Measurements from ENCODE around the gene BABAM1.

The BABAM1 gene

GRCh38 chr19:17303167-17303939 is 36.1 kb downstream of the BABAM1 start, which contains the start of gene ABHD8:
ABHD8 (minus strand) TSS chr19:17303425; CDS start chr19:17301616, 1,809 bp downstream.
- DNase-seq (ENCODE audit: low read depth) = peak; percentile 94

- DNase-seq (ENCODE audit: low read depth) = peak; percentile 86
Observed at GRCh38 chr19:17303940-17304267, 36.7 kb downstream of the BABAM1 start.

- peak; percentile 49 for DNase-seq (ENCODE audit: low read depth)
Observed at GRCh38 chr19:17304386-17305215, 37.4 kb downstream of the BABAM1 start.

- DNase-seq (ENCODE audit: low read depth) = no peak
Observed at GRCh38 chr19:17305216-17305516, 37.9 kb downstream of the BABAM1 start.

- peak; percentile 100 for DNase-seq (ENCODE audit: low read depth)
Observed at GRCh38 chr19:17305517-17306284, 38.5 kb downstream of the BABAM1 start, which contains the start of gene MRPL34. MRPL34 (plus strand) TSS chr19:17305872; CDS start chr19:17305893, 21 bp downstream.

- no peak for DNase-seq (ENCODE audit: low read depth)
Observed at GRCh38 chr19:17306285-17306714, 39.1 kb downstream of the BABAM1 start.

- no peak for DNase-seq (ENCODE audit: low read depth)
Observed at GRCh38 chr19:17307876-17308377, 40.7 kb downstream of the BABAM1 start.

GRCh38 chr19:17309198-17309964 is 42.1 kb downstream of the BABAM1 start, which contains the start of gene DDA1:
DDA1 (plus strand) TSS chr19:17309563; CDS start chr19:17309655, 92 bp downstream.
- peak; percentile 100 for DNase-seq (ENCODE audit: low read depth)

GRCh38 chr19:17309965-17310461 is 42.8 kb downstream of the BABAM1 start:
- no peak for DNase-seq (ENCODE audit: low read depth)

GRCh38 chr19:17311455-17312188 is 44.4 kb downstream of the BABAM1 start:
- DNase-seq (ENCODE audit: low read depth) = peak; percentile 61

GRCh38 chr19:17312189-17313113 is 45.2 kb downstream of the BABAM1 start:
- DNase-seq (ENCODE audit: low read depth) = no peak

- no peak for DNase-seq (ENCODE audit: low read depth)
Observed at GRCh38 chr19:17314007-17314593, 46.9 kb downstream of the BABAM1 start.

- DNase-seq (ENCODE audit: low read depth) = no peak
Observed at GRCh38 chr19:17318966-17319365, 51.7 kb downstream of the BABAM1 start.

GRCh38 chr19:17319473-17320238 is 52.4 kb downstream of the BABAM1 start:
- DNase-seq (ENCODE audit: low read depth) = no peak

GRCh38 chr19:17320435-17320834 is 53.2 kb downstream of the BABAM1 start:
- DNase-seq (ENCODE audit: low read depth) = no peak

GRCh38 chr19:17321655-17322489 is 54.6 kb downstream of the BABAM1 start:
- DNase-seq (ENCODE audit: low read depth) = no peak

- DNase-seq (ENCODE audit: low read depth) = peak; percentile 23
Observed at GRCh38 chr19:17322854-17323253, 55.6 kb downstream of the BABAM1 start.
